HG03457 (cell line): ENCODE data around the gene ZBTB7A.
"Not testable (repeated sequence)": the region's sequence is repeated elsewhere in the genome, so short reads cannot be mapped to it uniquely, and the experiment has no call there.

Experiments used
- ATAC-seq: cut with Tn5 transposase; IDR thresholded peaks from one replicate; pipeline ENCODE4 v1.9.1; 2021; ENCODE audit warnings: moderate number of reproducible peaks; ENCODE audit not compliant: unreplicated experiment

ZBTB7A gene

GRCh38 chr19:3998667-3999412, 67.9 kb downstream of the ZBTB7A start:
- ATAC-seq, result not testable (repeated sequence)

- no peak for ATAC-seq
Observed at GRCh38 chr19:3995607-3996006, 71.1 kb downstream of the ZBTB7A start.
